ENCODE results near the gene RAPGEF6.

DNA sequence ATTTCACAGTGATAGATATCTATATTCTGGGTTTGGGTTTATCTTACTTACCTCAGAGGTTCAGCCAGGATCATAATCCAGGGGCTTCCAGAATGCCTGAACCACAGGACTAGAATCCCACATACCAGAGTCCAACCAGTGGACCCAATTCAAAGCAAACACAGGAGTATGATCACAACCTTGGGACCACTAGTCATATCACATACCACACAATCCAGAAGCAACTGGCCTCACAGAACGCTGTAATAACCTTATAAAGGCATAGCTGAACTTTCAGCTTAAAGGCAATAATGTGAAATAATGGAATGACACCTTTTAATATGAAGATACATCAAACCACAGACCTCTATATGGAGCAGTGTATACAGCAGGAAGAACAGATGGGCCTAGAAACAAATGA is 25.3 kb downstream of the RAPGEF6 start:
- TF ChIP-seq EZH2phosphoT487 (IDR thresholded peaks at IDR 0.05; ENCODE audit: insufficient read depth, low read depth): no peak
- TF ChIP-seq EZH2 (IDR thresholded peaks at IDR 0.05; ENCODE audit: insufficient read depth, poor library complexity, severe bottlenecking): no peak

Data from GM23248 (cell line).